HG03439 (cell line): ENCODE measurements around the gene TUBGCP2.

Experiments
- ATAC-seq: cut with Tn5 transposase; IDR thresholded peaks from one replicate; pipeline ENCODE4 v1.9.1; 2021; ENCODE audit warnings: mild to moderate bottlenecking, moderate library complexity; ENCODE audit not compliant: unreplicated experiment

The TUBGCP2 gene

DNA sequence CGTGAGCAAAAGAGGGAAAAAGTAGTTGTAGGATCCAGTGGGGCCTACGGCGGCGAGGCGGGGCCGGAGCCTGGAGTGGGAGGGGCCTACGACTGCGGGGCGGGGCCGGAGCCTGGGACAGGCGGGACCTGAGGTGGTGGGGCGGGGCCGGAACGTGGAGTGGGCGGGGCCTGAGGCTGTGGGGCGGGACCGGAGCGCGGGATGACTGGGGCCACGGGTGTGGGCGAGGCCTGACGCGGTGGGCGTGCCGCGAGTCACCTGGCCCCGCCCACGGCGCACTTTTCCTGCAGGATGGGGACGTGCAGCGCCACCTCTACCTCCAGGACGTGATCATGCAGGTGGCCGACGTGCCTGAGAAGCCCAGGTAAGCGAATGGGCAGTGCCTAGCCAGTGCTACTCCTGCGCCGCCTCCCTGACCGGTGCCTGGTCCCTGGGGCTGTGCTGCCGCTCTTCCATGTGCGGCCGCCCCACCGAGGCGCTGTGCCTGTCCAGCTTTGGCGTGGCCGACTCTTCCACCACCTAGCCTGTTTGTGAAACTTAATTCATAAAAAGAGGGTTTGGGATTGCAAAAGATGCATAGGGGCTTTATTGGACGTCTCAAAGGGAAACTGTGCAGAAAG lies 538 bp upstream of the TUBGCP2 start:
- ATAC-seq: peak; percentile 78

DNA sequence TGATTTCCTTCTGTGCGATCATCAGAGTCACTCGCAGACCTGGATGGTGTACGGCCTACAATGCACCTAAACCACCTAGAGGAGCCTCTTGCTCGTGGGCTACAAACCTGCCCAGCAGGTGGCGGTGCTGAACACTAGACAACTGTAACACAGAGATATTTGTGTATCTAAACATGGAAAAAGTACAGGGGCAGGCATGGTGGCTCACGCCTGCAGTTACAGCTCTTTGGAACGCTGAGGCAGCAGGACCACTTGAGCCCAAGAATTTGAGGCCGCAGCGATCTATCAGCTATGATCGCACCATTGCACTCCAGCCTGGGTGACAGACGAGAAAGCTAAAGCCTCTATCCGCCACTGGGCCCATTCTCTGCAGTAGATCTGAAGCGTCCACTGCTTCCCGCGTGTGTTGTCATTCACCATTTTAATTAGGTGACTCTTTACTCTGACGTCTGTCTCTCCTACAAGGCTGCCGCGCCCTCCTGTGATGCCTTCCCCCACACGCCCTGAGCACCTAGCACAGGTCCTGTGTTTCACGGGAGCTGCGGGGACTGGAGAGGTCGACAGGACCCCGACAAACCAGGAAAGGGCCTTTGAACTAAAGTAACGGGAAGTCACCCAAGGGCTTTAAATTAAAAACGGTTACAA lies 774 bp downstream of the TUBGCP2 start:
- peak; percentile 42 for ATAC-seq

DNA sequence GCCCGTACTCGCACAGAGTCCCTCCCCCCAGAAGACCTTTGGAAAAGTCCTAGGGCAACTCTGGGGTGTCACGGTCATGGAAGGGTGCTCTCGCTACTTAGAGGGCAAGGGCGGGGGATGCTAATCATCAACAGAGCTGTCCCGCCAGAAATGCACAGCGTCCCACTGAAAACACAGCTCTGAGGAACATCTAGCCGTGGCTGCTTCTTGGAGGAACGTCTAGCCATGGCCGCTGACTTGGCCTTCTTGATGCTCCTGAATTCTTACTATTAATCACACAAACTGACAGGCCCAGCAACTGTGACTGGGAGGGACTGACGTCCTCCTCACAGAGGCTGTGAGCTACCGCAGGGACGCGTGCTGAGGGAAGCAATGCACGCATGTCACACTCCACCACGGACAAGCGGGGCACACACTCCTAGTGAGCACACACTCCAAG lies 1.7 kb downstream of the TUBGCP2 start:
- no peak for ATAC-seq

DNA sequence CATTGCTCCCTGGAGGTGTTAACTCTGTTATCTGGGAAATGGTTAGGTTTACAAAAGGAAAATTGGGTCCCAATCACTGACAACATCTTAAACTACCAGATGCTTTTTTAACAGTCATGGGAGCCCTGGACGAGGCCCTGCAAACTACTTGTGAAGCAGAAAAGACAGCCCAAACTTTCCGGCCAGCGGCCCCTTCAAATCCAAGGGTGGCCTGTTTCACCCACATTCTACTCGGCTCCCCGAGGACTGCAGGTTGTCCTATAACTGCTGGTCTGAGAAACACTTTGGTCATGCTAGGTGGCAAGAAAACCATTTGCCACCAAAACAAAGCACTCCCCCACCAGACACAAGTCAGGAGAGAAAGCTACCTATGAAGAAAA lies 2.6 kb downstream of the TUBGCP2 start:
- ATAC-seq: no peak

DNA sequence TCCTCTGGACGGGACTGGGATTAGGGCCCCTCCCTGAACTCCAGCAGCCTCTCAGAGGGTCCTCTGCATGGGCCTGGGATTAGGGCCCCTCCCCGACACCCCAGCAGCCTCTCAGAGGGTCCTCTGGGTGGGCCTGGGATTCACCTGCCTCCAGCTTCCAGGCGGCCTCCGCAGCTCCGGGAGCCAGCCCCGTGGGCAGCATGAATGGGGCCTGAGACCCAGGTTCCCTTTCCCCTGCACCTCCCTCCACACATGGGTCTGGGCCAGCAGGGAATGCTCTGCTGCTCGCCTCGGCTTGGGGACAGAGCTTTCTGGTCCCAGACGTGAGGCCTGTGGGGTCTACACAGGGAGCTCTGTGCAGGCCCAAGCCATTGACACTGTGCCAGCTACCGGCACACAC lies 5.5 kb downstream of the TUBGCP2 start:
- no peak for ATAC-seq

DNA sequence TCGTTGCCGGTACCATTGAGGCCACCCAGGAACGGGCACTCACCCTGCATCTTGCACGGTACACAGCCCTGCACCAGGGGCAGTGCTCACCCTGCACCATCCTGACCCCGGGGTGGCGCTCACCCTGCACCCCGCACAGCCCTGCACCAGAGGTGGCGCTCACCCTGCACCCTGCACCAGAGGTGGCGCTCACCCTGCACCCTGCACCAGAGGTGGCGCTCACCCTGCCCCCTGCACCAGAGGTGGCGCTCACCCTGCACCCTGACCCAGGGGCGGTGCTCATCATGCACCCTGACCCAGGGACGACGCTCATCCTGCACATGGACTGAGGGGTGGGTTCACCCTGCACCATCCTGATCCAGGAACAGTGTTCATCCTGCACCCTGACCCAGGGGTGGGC lies 6.4 kb downstream of the TUBGCP2 start:
- no peak for ATAC-seq

DNA sequence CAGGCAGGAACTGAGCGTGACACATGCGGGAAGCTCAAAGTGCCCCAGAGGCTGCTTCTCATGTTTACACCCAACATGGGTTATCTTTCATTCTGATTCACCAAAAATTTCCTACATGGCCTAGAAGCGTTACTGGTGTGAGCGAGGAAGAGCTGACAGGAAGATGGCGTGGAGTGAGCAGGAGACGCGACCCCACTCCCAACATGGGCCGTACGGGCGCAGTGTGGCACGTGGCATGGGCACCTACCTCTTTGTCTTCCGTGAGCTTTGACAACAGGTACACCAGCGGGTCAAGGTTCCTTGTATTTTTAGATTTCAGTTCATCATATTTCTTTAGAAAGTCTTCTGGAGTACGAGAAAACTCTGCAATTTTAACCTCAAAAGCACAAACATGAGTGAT lies 8.9 kb downstream of the TUBGCP2 start:
- ATAC-seq: no peak

DNA sequence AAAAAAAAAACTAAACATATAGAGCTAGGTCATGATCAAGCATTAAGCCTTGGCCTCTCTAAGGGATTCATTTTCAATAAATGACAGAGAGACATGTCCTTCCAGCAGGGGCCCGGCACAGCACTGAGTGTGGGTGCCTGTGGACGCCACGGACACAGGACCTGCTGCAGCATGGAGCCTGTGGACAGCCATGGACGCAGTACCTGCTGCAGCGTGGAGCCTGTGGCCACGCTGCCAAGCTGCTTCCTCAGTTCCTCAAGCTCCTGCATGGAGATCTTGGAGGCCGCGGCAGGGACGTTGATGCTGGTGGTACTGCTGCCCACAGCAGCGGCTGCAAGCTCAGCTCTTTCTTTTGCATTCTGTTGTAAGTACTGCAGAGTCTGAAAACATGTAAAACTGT lies 9.4 kb downstream of the TUBGCP2 start:
- ATAC-seq: no peak

DNA sequence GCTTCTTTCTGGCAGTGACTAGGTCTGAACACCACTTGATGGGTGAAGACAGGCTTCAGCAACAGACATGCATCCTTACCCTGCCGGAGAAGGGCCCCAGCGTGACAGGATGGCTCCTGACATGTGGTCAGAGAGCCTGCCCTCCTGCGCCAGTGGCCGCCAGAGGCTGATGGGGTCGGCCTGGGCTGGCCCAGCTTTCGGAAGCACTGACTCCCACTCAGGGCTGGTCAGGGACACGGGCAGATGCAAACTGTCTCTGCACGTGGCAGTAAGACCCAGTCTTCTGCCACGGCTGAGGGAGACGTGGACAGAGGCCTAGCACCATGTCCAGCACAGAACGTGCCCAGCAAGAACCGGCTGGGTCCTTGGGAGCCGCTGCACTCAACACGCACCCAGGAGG lies 10.2 kb downstream of the TUBGCP2 start:
- no peak for ATAC-seq

DNA sequence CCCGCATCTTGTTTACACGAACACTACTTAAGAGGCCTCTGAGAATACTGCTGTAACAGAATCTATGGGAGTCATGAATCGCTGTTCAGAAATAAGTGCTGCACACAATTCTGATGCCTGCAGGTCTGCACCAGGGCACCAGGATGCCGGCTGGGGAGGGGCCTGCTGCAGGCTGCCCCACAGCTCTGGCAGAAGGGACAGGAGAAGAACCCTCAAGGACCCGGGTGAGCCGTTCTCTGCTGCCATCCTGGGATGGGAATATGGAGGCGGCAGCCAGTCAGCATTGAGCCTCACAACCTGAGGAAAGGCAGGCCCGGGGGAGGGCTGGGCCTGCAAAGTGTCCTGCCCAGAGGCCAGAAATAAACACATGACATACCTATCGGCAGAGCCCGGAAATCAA lies 11.2 kb downstream of the TUBGCP2 start:
- ATAC-seq: no peak

DNA sequence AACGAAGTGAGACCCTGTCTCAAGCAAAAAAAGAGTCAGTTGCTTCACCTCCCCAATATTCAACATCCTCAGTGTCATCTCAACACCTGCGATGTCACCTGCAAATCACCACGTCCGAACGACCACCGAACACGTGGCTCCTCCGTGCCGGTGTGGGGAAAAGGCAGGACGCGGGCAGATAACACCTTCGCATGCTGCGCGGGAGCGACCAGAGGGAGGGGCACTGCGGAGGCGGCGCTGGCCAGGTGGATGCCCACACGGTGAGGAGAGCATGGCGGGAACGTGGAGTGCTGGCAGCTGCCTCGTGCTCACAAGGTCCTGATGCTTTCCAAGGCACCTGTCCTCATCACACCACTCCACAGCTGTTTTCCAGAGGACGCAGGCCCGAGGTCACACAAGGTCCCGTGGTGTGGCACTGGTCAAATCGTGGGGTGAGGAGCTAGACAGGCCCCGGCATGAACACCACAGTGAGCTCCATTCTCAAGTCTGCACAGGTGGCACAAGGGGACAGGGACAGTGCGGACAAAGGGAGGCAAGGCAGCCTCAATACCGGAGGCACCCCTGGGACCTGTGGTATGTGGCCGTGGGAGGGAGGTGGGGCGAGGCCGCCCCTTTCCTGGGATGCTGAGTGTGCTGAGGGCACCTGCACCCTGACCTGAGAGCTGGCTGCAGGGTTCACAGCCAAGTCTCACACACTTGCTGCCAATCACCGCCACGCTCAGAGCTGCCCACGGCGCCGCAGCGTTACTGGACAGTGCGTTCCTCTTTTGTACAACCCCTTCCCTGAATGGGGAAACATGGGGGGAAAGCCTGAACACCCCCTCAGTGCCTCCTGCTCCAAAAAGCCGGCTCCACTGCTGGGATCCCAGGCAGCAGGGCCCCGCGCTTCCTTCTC lies 13.0 kb downstream of the TUBGCP2 start:
- ATAC-seq: no peak

DNA sequence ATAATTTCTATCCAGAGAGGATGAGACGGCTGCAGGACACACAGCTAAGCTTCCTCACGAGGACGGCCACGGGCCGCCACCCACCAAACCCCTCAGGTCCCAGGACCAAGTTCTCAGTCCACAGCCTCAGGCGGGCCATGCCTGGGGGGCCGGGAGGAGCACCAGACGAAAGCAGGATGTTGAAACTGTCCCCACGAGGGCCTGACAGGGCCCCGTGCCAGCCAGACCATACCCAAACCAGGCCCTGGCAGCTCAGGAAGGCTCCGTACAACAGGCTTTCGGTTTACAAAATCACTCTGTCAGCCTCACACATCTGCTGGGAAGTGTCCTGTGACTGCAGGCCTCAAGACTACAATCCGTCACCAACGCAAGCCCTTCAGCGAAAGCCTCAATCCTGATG lies 14.5 kb downstream of the TUBGCP2 start:
- no peak for ATAC-seq

DNA sequence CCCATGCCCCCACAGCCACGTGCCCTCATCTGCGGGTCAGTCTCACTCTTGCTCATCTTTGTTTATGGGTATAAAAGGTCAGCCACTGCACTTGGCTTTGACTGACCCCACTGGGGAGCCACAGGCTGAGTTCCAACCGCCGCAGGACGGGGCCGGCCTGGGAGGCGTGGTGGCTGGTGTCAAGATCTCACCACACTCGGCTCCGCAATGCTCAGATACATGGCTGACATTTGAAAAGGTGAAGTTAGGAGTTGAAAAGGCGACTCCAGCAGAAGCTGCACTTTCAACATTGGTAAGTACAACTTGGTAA lies 14.9 kb downstream of the TUBGCP2 start:
- ATAC-seq: no peak

DNA sequence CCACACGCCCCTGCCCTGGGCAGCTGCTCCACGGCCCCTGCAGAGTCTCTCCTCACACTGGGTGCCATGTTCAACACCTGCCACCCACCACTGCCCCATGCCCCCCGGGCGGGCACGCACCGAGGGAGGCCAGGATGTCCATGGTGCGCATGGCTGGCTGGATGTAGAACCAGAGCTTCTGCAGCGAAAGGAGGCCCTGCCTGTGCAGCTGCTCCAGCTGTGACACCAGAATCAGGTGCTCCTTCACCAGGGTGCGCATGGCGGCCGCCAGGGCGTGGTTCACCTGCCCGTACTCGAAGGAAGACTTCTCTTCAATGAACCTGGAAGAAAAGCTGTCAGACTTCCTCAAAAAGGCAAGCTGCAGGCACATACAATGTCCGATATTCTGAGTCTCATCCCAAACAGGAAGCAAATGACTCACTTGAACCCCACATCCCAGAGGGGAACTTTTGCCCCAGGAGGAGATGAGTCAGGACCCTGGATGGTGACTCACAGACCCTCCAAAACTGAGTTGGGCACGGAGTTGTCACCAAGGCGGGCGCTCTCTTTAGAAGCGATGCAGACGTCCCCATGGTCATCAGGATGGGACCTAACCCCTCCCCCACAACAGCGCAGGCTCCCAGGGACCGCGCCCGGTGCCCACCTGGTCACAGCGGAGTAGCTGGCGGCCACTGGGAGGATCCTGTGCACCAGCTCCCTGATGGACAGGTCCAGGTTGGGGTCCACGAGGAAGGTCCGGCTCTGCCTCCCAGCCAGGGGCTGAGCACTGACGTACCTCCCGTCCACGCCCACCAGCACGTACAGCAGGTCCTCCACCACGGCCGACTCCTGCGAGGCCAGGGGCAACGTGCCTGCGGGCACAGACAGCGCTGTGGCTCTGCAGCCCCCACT lies 15.5 kb downstream of the TUBGCP2 start:
- ATAC-seq: no peak

DNA sequence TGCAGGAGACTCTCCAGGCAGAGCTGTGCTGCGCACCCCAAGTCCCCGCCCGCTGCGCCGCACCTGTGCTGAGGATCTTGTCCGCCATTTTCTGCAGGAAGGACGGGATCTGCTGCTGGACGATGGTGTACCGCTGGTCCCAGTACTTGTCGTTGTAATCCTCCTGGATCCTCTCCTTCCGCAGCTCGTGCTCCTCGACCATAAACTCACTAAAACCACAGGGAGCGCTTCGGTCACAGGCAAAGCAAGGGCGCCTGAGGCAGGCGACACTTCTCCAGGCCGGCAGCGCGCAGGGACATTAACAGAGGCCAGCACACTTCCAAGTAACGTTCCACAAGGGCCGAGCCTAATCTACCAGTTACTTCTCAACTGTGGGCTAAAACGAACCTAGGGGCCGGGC lies 18.9 kb downstream of the TUBGCP2 start:
- ATAC-seq: no peak

DNA sequence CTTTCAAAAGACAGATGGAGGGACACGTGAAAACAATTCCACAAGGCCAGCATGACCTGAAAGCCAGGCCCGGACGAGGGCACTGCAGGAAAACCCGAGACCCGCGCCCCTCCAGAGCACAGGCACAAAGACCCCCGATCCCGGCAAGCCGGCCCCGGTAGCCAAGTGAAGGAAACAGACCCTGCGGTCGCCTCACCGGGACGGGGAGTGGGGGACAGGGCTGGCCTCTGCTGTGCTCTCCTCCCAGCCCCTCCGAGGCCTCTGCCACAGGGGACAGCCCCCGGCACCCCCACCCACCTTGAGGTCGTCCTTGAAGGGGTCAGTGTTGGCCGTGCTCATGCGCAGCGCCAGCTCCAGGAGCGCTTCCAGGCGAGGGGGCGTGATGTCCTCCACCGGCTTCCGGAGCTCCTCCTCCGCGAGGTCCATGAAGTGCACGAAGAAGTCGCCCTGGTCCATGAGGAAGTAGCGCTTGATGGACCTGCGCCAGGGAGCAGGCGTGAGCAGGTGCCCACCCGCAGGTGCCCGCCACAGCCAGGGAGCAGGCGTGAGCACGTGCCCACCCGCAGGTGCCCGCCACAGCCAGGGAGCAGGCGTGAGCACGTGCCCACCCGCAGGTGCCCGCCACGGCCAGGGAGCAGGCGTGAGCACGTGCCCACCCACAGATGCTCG lies 20.7 kb downstream of the TUBGCP2 start:
- no peak for ATAC-seq

DNA sequence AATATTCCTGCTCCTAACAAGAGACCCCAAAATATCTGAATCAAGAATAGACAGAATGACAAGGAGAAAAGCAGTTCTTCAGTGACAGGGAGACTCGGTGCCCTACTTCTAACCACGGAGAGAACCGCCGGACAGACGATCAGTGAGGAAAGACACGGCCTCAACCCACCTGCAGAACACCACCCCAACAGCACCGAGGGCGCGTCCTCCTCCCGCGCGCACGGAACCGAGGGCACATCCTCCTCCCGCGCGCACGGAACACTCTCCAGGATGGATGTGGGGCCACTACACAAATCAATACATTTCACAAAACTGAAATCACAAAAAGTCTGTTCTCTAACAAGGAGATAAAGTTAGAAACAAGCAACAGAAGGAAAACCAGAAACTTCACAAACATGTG lies 22.3 kb downstream of the TUBGCP2 start:
- ATAC-seq: no peak

DNA sequence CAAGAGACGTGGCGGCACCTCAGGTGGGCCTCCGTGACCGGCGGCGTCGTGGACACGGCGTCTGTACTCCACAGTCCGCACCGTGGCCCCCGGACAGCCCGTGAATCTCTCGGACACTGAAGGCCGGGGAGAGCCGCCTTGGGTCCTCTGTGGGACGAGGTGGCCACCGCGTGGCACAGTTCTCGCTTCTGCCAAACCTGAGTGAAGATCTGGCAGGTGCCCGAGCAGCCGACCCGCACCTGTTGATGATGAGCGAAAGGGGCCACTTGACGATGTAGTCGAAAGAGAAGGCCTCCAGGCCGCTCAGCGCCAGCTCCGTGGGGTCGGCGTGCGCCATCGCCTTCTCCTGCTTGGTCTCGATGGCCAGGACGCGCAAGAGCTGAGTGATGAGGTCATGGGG lies 23.5 kb downstream of the TUBGCP2 start:
- ATAC-seq: no peak

DNA sequence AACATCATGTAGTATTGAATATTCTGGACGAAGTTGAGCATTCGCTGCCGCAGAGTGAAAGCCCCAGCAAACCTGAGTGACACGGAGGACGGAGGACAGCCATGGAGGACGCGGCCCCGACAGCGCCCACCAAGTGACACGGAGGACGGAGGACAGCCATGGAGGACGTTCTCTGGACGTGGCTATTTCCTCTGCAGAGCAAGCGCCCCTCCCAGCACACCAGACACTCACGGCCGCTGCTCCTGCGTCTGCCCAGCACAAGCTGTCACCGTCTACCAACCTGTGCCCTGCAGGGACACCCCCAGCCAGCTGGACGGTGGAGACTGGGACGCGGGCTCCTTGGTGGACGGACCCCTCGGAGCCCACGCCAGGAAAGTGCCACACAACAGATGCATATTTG lies 24.7 kb downstream of the TUBGCP2 start:
- no peak for ATAC-seq

DNA sequence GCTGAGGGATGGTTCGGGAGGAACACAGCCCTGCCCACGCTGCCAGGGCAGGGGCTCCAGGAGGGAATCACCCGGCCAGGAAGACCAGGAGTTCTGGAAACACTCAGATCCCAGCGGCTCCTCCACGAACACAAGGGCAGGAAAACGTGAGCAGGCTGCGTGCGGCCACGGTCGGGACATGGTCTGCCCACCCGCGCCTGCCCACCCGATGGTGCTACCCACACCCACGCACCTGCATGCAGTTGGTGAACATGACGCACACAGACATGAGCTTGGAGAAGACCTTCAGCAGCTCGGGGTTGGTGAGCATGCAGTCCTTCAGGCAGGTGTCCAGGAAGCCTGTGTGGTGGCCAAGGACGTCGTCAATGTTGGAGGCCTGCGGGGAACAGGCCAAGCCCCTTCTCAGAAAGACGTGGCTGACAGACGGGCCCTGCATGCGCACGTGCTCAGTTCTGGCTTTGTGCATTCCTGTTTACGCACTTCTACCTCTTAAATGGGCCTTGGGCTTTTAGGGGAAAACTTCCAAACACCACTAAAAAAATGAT lies 25.8 kb downstream of the TUBGCP2 start:
- ATAC-seq: no peak
